Hematopoietic multipotent progenitor cell treated with erythropoietin and hydrocortisone succinate and interleukin-3 and kit ligand, for 8 days (in vitro differentiated cells): ENCODE measurements around the gene CERS1.
"Not testable (repeated sequence)": the region's sequence is repeated elsewhere in the genome, so short reads cannot be mapped to it uniquely, and the experiment has no call there.

Experiments used
- DNase-seq: peaks from one replicate; pipeline ENCODE4 v3.0.0-alpha.2; 2015

The CERS1 gene

GRCh38 chr19:18917593-18917992 is 21.6 kb upstream of the CERS1 start:
- not testable (repeated sequence) for DNase-seq

GRCh38 chr19:18915639-18916038 is 19.7 kb upstream of the CERS1 start:
- DNase-seq = peak; percentile 74

- no peak for DNase-seq
Measured at GRCh38 chr19:18913466-18913865, 17.5 kb upstream of the CERS1 start.

DNA sequence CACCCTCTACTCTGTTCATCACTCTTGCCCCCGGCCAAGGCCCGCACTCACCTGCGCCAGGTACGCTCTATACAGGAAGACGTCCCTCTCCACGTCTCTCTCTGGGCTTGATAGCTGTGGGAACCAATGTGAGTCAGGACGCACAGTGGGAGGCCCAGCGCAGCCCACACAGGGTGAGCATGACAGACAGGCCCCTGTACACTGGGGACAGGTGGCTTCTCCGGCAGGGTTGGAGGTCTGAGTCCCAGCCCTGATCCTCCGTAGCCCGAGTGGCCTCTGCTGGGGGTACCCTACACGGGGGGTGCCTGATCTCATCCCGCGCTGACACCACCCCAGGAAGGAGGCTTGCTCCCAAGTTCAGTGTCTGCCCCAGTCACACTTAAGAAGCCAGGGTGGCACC is 17.0 kb upstream of the CERS1 start:
- no peak for DNase-seq

DNA sequence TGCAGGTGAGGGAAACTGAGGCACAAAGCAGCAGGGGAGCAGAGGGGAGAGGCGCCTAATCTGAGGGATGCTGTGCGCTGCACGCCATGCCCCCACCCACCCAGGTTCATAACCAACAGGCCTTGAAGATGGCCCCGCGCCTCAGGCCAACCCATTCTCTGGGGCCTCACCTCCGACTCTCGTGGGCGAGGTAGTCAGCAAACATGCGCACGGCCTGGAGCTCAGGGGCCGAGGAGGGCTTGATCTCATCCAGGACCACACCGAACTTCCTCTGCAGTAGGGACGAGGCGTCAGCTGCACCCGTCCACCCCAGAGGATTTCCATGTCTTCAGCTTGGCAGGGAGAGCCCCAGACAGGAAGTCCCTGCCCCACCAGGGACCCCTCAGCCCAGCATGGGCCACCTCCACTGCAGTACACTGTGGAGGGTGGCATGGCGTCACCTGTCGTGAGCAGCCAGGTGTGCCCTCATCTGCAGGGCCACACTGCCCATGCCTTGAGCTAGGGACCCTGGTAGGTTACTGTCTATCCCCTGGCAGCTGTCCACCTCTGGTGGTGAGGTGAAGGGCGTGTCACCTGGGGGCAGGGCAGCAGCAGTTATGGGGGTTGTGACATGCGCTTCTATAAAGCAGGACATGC is 15.0 kb upstream of the CERS1 start:
- no peak for DNase-seq

- DNase-seq = no peak
Measured at GRCh38 chr19:18910010-18910409, 14.1 kb upstream of the CERS1 start.

GRCh38 chr19:18908917-18909619 is 13.1 kb upstream of the CERS1 start:
- DNase-seq = no peak

DNA sequence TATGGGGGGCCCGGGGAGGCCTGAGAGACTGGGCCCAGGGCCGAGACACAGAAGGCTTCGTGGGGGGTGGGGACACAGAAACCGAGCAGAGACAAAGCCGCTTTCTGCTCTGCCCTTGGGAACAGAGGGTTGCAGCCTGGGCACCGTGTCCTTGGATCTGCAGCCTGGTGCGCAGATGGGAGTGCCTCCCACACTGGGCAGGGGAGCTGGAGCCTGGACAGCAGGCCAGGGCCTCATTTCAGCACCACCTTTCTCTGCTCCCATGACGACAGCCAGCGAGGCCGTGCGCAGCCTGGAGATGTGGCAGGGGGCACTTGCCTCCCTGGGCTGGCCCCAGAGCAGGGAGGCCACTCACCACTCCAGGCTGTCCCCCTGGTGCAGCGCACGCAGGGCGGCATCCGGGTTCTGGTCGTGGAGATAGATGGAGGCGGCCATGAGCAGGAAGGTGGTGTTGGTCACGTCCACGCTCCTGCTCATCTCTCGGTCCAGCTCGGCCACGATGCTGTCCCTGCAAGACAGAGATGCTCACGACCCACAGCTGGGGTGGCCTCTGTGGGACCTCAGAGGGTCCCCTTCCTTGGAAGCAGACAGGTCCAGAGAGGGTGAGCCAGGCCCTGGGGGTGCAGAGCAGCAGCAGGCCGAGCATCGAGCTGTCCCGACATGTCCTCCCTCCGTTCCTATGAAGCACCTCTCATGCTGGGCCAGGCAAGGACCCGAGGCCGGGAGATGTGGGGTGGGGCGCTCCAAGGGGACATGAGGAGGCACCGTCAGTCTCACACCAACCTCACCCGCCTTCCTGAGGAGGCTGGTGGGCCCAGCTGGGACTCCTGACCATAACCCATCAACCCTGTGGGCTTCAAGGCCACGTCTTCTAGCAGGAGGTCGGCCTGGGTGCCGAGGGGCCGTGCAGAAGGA is 10.9 kb upstream of the CERS1 start:
- no peak for DNase-seq

GRCh38 chr19:18905513-18906236 is 9.7 kb upstream of the CERS1 start:
- no peak for DNase-seq

GRCh38 chr19:18905058-18905456 is 9.1 kb upstream of the CERS1 start:
- DNase-seq = no peak

- no peak for DNase-seq
Measured at GRCh38 chr19:18904334-18905057, 8.5 kb upstream of the CERS1 start.

DNA sequence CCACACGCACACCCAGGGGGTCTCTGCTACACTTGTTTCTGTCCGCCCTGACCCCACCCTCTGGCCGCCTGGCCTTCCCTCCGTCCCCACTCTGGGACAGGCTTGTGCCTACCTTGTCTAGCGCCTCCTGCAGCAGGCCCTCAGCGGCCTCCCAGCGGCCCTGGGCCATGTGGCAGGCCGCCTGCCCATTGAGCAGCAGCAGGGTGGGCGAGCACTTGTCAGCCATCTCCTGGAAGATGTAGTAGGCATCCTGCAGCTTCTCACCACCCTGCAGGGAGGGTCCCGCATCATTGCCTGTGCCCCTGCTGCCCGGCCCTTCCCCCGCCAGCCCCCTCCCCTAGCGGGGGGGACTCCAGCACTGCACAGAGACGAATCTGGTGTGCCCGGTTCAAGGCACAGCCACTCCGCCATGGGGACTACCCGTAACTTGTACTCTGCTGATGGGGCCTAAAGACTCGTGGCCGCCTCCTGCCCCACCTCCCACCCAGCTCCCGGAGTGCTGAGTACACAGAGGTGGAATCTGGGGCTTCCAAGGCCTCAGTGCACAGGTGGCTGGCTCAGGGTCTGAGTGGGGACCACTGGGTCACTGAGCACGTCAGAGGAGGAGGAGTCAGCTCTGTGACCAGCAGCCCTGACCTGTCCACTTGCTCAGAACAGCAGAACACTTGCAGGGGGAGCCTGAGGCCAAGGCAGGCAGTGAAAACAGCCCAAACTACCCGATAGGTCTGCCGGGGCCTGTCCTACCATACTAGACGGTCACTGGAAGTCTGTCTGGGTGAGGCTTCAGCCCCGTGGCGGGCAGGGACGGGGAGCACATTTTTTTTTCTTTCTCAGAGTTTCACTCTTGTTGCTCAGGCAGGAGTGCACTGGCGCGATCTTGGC is 7.4 kb upstream of the CERS1 start:
- no peak for DNase-seq

- not testable (repeated sequence) for DNase-seq
Measured at GRCh38 chr19:18902519-18902918, 6.6 kb upstream of the CERS1 start.

DNA sequence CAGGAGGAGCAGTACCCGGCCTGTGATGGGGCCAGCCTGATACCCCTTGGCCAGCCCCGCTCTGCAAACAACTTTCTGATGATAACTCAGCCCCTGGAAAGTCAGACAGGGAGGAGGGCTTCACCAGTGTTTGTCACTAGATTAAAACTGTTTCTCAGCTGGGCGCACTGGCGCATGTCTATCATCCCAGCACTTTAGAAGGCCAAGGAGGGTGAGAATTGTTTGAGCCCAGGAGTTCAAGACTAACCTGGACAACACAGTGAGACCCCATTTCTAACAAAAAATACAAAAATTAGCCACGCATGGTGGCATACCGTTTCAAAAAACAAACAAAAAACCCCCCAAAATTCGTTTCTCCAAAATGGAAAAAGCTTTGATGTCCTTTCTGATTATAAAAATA is 5.5 kb upstream of the CERS1 start:
- no peak for DNase-seq

DNA sequence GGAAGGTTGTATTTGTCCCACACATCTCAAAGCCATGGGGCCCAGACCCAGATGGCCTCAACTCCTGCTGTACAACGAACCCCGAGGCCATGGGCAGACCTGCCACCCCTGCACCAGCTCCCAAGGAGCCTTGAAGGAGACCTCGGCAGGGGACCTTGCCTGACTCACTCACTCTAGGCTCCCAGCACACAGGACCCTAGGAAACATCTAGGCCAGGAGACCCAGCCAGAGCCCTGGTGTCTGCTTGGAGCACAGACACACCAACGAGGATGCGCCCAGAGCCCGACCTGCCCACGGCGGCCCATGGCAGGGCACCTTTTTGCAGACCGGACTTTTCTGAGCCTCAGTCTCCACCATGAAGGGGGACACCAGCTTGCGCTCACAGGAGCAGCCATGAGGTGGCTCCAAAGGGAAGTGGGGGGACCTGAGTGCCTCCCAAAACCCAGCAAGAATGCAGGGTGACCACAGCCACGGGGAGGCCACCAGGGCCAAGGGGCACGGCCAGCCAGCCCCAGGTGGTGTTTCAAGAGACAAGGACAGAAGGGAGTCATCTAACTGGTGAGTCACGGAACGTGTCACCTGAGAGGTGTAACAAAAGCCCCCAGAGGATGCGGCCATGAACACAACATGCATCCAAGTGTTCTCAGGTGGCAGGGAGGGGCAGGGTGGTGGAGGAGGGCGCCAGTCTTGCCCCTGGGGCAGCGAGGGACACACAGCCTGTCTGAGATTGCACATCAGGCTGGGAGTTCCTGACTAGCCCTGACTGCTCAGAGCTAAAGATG is 4.9 kb upstream of the CERS1 start:
- DNase-seq = no peak

GRCh38 chr19:18899624-18900560 is 3.9 kb upstream of the CERS1 start:
- DNase-seq = no peak

DNA sequence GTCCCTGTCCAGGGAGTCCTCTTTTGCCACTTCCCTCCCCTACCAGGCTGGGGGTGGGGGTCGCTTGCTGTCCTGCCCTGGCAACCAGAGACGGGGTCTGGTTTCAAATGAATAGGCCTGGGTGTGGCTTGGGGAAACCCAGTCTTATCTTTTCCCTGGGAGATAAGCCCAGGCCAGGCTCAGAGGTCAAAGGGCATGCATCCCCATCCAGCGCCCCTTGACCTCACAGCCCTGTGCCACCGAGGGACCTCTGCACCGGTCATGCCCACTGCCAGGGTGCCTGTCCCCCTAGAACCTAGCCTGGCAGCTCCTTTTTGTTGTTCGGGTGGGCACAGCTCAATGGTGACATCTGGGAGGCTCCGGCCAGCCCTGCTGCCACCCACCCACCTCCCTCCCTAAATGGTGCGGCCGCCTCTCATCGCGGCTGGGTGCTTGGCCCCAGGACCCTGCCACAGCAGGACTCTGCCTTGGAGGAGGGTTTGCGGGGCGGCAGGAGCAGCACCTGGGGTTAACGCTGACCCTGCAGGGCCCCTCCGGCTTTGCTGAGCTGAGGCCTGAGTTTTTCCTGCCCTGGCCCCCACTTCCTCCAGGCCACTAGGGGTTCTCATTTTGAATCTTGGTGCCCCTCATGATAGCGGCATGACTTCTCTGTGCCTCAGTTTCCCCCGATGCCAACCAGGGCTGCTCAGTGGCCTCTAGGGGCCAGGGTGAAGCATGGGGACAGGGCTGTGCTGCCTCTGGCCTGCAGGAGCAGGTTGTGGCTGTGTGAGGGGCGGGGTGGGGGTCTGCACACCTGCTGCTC is 2.9 kb upstream of the CERS1 start:
- no peak for DNase-seq

GRCh38 chr19:18898081-18898606 is 2.2 kb upstream of the CERS1 start:
- DNase-seq = no peak
